ENCODE measurements around the gene ANK3. TPM values are rescaled to one million over a fixed set of nuclear protein-coding genes. Genes with fewer than 3 reads are reported as not detected.

ANK3 gene
- total RNA-seq, 1 donor from 2014 or later = 4.0 TPM

- no peak for TF ChIP-seq CTCF (IDR thresholded peaks at IDR 0.05)
- no peak overlapping the region for H3K4me3 Mint-ChIP-seq
- POLR2A ChIA-PET = no interaction called here
- no peaks in the 10 kb centered on the region for H3K9me3 Mint-ChIP-seq
- DNase-seq (no peak), ATAC-seq (ENCODE audit: low read depth) (no peak)
- peaks cover 2% of the 10 kb centered on the region for H3K36me3 Mint-ChIP-seq (ENCODE audit: low read depth)
- no peaks in the 10 kb centered on the region for H3K4me1 Mint-ChIP-seq
- CTCF ChIA-PET = no interaction called here
- H3K27me3 Mint-ChIP-seq = no peaks in the 10 kb centered on the region
- intact Hi-C loops (cut with micrococcal nuclease) = loop anchor here (5.0 kb wide), 3 partner anchors 102 to 237 kb away; no protein-coding TSS in a partner anchor
- H3K27ac Mint-ChIP-seq = no peak overlapping the region
These were observed 49.9 kb downstream of the ANK3 start for GRCh38 chr10:60339757-60340156.

- Mint-ChIP-seq H3K4me1 (no peaks in the 10 kb centered on the region), H3K4me3 (no peak overlapping the region), H3K27me3 (no peaks in the 10 kb centered on the region), H3K27ac (no peak overlapping the region), H3K9me3 (no peaks in the 10 kb centered on the region), H3K36me3 (ENCODE audit: low read depth) (peaks cover 2% of the 10 kb centered on the region)
- no peak for DNase-seq
- ChIA-PET CTCF (interaction anchor here (1.6 to 1.8 kb wide), 2 partner anchors 100 to 135 kb away, joined by 4 to 5 read pairs; no protein-coding TSS in a partner anchor), POLR2A (no interaction called here)
- intact Hi-C loops (cut with micrococcal nuclease) = loop anchor here (5.0 kb wide), 3 partner anchors 101 to 236 kb away; no protein-coding TSS in a partner anchor
- no peak for TF ChIP-seq CTCF (IDR thresholded peaks at IDR 0.05)
- ATAC-seq (ENCODE audit: low read depth) = no peak
These were observed 50.9 kb downstream of the ANK3 start for GRCh38 chr10:60338786-60339185.

- Mint-ChIP-seq H3K9me3 (no peaks in the 10 kb centered on the region), H3K4me1 (no peaks in the 10 kb centered on the region), H3K27me3 (no peaks in the 10 kb centered on the region), H3K27ac (no peak overlapping the region), H3K4me3 (no peak overlapping the region), H3K36me3 (ENCODE audit: low read depth) (peaks cover 2% of the 10 kb centered on the region)
- ChIA-PET POLR2A (no interaction called here), CTCF (interaction anchor here (1.4 to 1.8 kb wide), 3 partner anchors 96 to 134 kb away, joined by 4 to 5 read pairs (median 4); no protein-coding TSS in a partner anchor)
- no peak for TF ChIP-seq CTCF (IDR thresholded peaks at IDR 0.05)
- ATAC-seq (ENCODE audit: low read depth) (no peak), DNase-seq (no peak)
- intact Hi-C loops (cut with micrococcal nuclease) = loop anchor here (5.0 kb wide), 3 partner anchors 101 to 236 kb away; no protein-coding TSS in a partner anchor
These were observed 51.6 kb downstream of the ANK3 start for GRCh38 chr10:60338002-60338564.

- ChIA-PET POLR2A (no interaction called here), CTCF (interaction anchor here (1.4 to 1.6 kb wide), 2 partner anchors 97 to 133 kb away, joined by 4 read pairs; no protein-coding TSS in a partner anchor)
- H3K9me3 Mint-ChIP-seq = no peaks in the 10 kb centered on the region
- intact Hi-C loops (cut with micrococcal nuclease) = loop anchor here (5.0 kb wide), 3 partner anchors 100 to 235 kb away; no protein-coding TSS in a partner anchor
- H3K36me3 Mint-ChIP-seq (ENCODE audit: low read depth) = no peaks in the 10 kb centered on the region
- H3K4me3 Mint-ChIP-seq = no peak overlapping the region
- ATAC-seq (ENCODE audit: low read depth) (no peak), DNase-seq (no peak)
- no peaks in the 10 kb centered on the region for H3K4me1 Mint-ChIP-seq
- no peak for TF ChIP-seq CTCF (IDR thresholded peaks at IDR 0.05)
- H3K27me3 Mint-ChIP-seq = no peaks in the 10 kb centered on the region
- no peak overlapping the region for H3K27ac Mint-ChIP-seq
These were observed 52.6 kb downstream of the ANK3 start for GRCh38 chr10:60336901-60337630.

- H3K27ac Mint-ChIP-seq = no peak overlapping the region
- H3K36me3 Mint-ChIP-seq (ENCODE audit: low read depth) = no peaks in the 10 kb centered on the region
- CTCF ChIA-PET = interaction anchor here (0.8 to 2.1 kb wide), 12 partner anchors 10 to 710 kb away, joined by 3 to 10 read pairs (median 4); no protein-coding TSS in a partner anchor
These were observed 54.0 kb downstream of the ANK3 start for GRCh38 chr10:60335708-60336107.

More at GRCh38 chr10:60335708-60336107, 54.0 kb downstream of the ANK3 start:
- ATAC-seq (ENCODE audit: low read depth) (no peak), DNase-seq (no peak)
- H3K4me3 Mint-ChIP-seq = no peak overlapping the region
- H3K9me3 Mint-ChIP-seq = no peaks in the 10 kb centered on the region
- POLR2A ChIA-PET = no interaction called here
- no peaks in the 10 kb centered on the region for H3K4me1 Mint-ChIP-seq
- TF ChIP-seq CTCF (IDR thresholded peaks at IDR 0.05) = no peak
- intact Hi-C loops (cut with micrococcal nuclease) = loop anchor here (1.0 to 5.0 kb wide), 4 partner anchors 98 to 233 kb away; no protein-coding TSS in a partner anchor
- H3K27me3 Mint-ChIP-seq = no peaks in the 10 kb centered on the region

All from activated B cell treated with CpG ODN at 0.5 μM for 24 hours (primary cell).